Fibroblast of pulmonary artery (primary cell): ENCODE results near the gene FOXE3.

ENCODE experiments used
- DNase-seq: peaks from one replicate; pipeline ENCODE4 v3.0.0-alpha.2; 2010; ENCODE audit warnings: low read depth
- H3K4me3 ChIP-seq: replicated peaks from 2 replicates; pipeline ENCODE4 v1.5.1; 2011; ENCODE audit warnings: low read depth, mild to moderate bottlenecking, control low read depth, low read length, moderate library complexity
- TF ChIP-seq, protein P1 (sequence below): IDR thresholded peaks from 2 replicates; pipeline ENCODE4 v1.5.1; 2011; ENCODE audit warnings: mild to moderate bottlenecking, control low read depth, low read length, inconsistent platforms; ENCODE audit errors: missing control alignments

Gene FOXE3

DNA sequence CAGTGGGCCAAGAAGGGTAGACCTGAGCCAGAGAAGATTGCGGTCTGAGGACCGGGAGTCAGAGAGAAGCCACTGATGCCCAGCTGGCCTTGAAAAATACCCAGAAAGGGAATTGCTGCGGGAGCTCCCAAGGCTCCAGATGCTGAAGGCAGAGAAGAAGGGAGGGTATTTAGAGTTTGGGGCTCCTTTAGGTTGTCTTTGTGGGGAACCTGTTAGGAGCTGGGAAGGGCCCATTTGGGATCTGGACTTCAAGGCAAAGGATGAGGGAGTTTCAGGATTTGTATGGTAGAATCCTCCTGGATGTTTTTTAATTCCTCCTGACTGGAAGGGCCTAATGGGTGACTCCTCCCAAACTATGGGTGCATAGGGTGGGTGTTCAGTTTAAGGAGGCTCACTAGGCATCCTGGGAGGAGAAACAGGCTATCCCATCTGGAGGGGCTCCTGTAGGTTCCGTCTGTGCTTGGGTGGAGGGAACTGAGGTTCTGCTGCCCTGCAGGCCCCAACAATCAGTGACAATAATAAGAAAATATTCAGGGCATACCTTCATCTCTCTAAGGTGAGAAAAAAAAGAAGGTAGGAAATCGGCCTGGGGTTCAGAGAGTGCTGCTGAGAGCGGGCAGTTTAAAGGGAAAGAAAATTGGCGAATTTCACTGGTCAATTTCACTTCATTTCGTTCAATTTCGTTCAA is 26.9 kb downstream of the FOXE3 start:
- no peak overlapping the region for H3K4me3 ChIP-seq
- TF ChIP-seq, protein P1, sequence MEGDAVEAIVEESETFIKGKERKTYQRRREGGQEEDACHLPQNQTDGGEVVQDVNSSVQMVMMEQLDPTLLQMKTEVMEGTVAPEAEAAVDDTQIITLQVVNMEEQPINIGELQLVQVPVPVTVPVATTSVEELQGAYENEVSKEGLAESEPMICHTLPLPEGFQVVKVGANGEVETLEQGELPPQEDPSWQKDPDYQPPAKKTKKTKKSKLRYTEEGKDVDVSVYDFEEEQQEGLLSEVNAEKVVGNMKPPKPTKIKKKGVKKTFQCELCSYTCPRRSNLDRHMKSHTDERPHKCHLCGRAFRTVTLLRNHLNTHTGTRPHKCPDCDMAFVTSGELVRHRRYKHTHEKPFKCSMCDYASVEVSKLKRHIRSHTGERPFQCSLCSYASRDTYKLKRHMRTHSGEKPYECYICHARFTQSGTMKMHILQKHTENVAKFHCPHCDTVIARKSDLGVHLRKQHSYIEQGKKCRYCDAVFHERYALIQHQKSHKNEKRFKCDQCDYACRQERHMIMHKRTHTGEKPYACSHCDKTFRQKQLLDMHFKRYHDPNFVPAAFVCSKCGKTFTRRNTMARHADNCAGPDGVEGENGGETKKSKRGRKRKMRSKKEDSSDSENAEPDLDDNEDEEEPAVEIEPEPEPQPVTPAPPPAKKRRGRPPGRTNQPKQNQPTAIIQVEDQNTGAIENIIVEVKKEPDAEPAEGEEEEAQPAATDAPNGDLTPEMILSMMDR = no peak
- no peak for DNase-seq

DNA sequence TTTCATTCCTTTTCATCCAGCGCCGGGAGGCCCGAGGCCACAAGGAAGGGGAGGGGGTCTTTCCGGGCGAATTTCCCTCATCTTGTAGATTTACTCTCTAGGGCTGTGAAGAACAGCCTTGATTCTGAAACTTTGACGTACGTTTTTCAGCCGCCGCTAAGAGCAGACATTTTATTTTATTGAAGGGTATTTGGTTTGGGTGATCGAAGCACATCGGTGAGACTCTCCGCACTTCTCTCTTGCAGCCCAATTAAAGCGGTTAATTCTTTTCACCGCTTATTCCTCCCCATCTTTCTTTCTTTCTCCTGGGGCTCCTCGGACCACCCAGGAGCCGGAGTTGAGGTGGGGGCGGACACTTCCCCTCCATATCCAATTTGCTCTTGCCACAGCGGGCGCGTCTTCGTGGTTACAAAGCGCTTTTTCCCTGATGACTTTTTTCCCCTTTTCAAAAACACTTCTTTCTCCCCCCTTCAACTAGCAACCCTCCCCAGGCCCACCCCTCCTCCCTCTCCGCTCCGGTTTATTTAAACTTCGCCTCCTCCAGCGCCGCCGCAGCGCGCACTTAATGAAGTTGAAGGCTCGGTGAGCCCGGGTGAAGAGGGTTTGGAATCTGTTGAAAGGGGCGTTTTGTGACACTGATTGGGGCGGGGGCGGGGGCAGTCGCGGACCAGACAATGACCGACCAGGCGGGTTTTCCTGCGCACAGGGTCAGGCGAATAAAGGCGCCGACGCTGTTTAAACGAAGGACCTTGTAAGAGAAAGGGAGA is 27.6 kb downstream of the FOXE3 start:
- H3K4me3 ChIP-seq = no peak overlapping the region
- DNase-seq = no peak
- TF ChIP-seq, protein P1 = no peak

DNA sequence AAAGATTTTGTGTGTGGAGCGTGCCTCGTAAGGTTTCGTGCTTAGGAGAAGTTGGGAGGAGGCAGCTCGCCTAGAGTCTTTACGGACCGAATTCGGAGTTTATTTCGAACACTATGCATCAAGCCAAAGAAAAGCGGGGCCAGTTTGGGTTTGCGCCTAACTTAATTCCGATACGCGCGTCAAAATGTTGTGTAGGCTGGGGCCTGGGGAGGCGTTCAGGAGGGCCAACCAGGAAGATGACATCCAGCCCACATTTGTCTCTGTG is 28.1 kb downstream of the FOXE3 start:
- DNase-seq = no peak
- TF ChIP-seq, protein P1 = no peak
- no peak overlapping the region for H3K4me3 ChIP-seq

DNA sequence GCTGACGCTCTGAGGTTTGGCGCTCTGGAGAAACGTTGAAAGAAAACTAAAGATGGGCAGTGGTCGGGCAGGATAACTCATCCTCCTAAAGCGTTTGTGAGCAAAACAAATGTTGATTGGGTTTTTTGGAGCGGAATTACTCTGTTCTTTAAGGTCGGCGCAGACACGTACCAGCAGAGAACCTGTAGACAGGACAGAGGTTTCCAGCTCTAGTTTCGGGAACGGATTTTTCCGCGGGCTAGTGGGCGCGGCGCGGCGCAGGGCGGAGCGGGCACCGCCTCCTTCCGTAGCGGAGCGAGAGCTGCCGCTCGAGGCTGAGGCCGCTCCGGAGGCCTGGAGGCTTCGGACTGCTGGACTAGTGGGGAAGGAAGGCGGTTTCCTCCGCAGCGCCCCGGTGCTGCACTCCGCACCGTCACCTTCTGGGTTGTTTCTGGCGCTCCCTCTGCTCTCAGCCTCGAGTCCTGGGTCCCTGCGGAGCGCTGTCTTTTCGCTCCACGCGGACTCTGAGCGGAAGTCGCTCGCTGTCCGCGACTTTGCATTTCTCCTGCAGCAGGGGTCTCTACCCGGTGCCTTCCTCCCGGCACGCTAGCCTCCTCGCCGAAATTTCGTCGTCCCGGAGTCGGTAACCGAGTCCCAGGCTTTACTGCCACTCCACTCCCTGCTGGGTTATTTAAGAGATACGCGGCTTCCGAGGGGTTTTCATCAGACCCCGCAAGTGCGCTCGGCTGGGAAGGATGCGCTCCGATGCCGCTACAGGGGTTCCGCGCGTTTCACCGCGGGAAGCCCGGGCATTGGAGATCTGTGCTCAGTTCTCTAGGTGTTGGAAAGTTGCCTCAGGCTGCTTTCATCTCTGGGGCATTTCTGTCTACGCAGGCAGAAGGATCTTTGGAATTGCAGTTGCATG is 28.7 kb downstream of the FOXE3 start:
- H3K4me3 ChIP-seq = no peak overlapping the region
- DNase-seq = peak; percentile 29

DNA sequence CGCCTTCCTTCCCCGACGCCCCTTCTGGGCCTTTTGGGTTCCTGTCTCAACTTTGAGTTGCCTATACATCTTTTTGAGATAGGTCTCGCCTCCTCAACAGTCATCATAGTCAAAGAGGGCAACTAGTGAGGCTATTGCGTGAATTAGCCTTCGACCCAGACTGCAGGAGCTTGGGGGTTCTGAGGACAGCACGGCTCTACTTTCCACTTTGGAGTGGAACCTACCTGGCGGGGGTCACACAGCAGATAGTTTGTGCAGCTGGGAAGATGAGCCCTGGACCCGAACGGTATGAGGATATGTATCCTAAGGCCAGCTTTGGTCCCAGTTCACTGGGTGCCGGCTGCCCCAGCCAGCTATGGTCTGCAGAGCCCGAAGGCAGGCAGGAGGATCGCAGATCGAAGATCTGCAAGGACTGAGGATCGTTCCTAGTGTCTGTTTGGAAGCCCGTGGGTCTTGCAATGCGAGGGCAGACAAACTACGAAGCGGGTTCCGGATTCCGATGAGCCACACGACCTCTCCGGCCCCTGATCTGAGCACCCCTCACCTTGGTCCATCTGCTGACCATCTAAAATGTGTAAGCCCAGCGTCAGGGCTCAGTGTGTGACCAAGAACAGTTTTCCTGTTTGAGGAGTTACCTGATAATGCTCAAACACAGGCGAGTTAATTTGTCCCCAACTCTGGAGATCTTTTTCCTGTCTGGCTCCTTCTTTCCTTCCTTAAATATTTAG is 29.9 kb downstream of the FOXE3 start:
- no peak overlapping the region for H3K4me3 ChIP-seq
- no peak for DNase-seq
- TF ChIP-seq, protein P1 = no peak

More for the DNA sequence above, 28.7 kb downstream of the FOXE3 start:
- TF ChIP-seq, protein P1 = no peak

DNA sequence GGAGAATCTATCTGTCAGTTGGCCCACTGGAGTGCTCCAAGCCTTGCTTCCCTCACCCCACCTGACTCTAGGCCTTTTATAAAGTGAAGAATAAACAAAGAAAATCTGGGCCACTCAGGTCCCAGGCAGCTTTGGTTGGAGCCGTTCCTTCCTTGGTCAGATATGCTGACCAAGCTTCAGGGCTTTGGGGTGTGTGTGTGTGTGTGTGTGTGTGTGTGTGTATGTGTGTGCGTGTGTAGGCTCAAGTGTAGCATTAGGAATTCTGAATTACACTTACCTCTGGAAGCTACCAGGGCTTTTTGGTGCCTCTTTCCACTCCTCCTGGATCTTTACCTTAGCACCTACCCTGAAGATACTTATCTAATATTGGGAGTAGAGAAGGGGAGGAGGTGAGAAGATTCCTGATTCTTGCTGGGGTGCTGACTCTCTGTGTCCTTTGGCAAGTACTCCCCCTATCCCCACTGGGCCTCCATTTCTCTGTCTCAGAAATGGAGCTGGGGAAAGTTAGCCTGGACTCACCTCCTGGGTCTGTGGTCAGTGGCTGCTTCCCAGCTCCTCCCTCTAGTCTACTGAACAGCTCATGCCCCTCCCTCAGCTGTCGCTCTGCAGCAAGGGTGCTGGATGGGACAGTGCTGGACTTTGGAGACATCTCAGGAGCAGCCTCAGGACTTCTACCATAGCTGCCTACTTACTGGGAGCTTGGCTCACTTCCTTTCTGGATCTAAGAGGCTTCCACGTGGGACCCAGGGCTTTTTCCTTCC is 32.6 kb downstream of the FOXE3 start:
- TF ChIP-seq, protein P1 = no peak
- DNase-seq = no peak
- no peak overlapping the region for H3K4me3 ChIP-seq
